ENCODE data around the gene SMARCD3.

GRCh38 chr7:151206914-151207313 is 41.6 kb downstream of the SMARCD3 start:
- TF ChIP-seq POLR2A (IDR thresholded peaks at IDR 0.05) (no peak), CTCF (IDR thresholded peaks at IDR 0.05) (no peak), POLR2AphosphoS5 (IDR thresholded peaks at IDR 0.05) (no peak)

All from prostate gland (tissue), 2 donors.